Activated B cell treated with CpG ODN at 0.5 μM for 24 hours (primary cell): ENCODE results near the gene NRROS. TPM values are rescaled to one million over a fixed set of nuclear protein-coding genes. Genes with fewer than 3 reads are reported as not detected.
"Not testable (repeated sequence)": the region's sequence is repeated elsewhere in the genome, so short reads cannot be mapped to it uniquely, and the experiment has no call there.

ENCODE experiments used
- ATAC-seq: fragments of 200-7000 bp; cut with Tn5 transposase; one replicate; pipeline ENCODE4 v1.10.0; 2021; ENCODE audit warnings: low read depth, mild to moderate bottlenecking, moderate library complexity
- CTCF ChIA-PET: fragments of 350-600 bp; sonication (Branson Sonifier 250); formaldehyde crosslinking; loops from one replicate; lab custom pipeline; 2021; ENCODE audit warnings: antibody characterized with exemption; lab: Charles Lee
- POLR2A ChIA-PET: fragments of 350-600 bp; sonication (Branson Sonifier 250); formaldehyde crosslinking; loops from one replicate; lab custom pipeline; 2021; ENCODE audit warnings: antibody characterized with exemption; lab: Charles Lee
- DNase-seq: peaks from one replicate; pipeline ENCODE4 v3.0.0; 2022
- H3K27ac Mint-ChIP-seq: one replicate; pipeline ENCODE4 v1.8.0; 2020; ENCODE audit warnings: mixed read lengths
- H3K27me3 Mint-ChIP-seq: one replicate; pipeline ENCODE4 v1.8.0; 2021; ENCODE audit warnings: mixed read lengths
- H3K36me3 Mint-ChIP-seq: one replicate; pipeline ENCODE4 v1.8.0; 2021; ENCODE audit warnings: low read depth, mixed read lengths
- H3K4me1 Mint-ChIP-seq: one replicate; pipeline ENCODE4 v1.8.0; 2021; ENCODE audit warnings: mixed read lengths
- H3K4me3 Mint-ChIP-seq: one replicate; pipeline ENCODE4 v1.8.0; 2020; ENCODE audit warnings: mild to moderate bottlenecking, mixed read lengths
- H3K9me3 Mint-ChIP-seq: one replicate; pipeline ENCODE4 v1.8.0; 2020; ENCODE audit warnings: mixed read lengths
- intact Hi-C: fragments of 100-400 bp; cut with micrococcal nuclease; formaldehyde crosslinking; loops from one replicate; pipeline ENCODE4 v1.15.1; 2024
- total RNA-seq: library from RNA; stranded (reverse); gene quantifications from 2 replicates; pipeline ENCODE4 v1.2.3, GENCODE V29; 2022
- TF ChIP-seq, protein P1 (sequence below): fragments of 200-600 bp; IDR thresholded peaks from one replicate; pipeline ENCODE4 v1.8.0; 2022; ENCODE audit warnings: antibody characterized with exemption, mild to moderate bottlenecking

The NRROS gene
- total RNA-seq, 1 donor from 2014 or later: 92.4 TPM

DNA sequence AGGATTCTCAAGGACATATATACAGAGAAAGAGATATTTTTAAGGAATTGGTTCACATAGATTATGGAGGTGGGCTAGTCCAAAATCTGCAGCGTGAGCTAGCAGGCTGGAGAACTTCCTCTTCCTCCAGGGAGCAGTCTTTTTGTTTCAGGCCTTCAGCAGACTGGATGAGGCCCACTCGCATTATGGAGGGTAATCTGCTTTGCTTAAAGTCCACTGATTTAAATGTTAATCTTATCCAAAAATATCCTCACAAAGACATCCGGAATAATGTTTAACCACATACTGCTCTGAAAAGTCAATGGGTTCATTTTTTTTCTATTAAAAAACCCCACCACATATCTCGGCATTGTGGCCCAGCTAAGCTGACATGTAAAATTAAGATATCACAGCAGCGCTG lies 22.2 kb upstream of the NRROS start:
- ChIA-PET POLR2A (interaction anchor here (0.6 to 1.6 kb wide), 6 partner anchors 11 to 1843 kb away, joined by 3 to 6 read pairs (median 4); partner anchors contain the start of gene NRROS), CTCF (no interaction called here)
- intact Hi-C loops: no loop called here
- H3K9me3 Mint-ChIP-seq: no peaks in the 10 kb centered on the region
- H3K27me3 Mint-ChIP-seq: no peaks in the 10 kb centered on the region
- no peak overlapping the region for H3K4me3 Mint-ChIP-seq
- ATAC-seq (no peak), DNase-seq (no peak)
- no peak overlapping the region for H3K27ac Mint-ChIP-seq
- TF ChIP-seq, protein P1, sequence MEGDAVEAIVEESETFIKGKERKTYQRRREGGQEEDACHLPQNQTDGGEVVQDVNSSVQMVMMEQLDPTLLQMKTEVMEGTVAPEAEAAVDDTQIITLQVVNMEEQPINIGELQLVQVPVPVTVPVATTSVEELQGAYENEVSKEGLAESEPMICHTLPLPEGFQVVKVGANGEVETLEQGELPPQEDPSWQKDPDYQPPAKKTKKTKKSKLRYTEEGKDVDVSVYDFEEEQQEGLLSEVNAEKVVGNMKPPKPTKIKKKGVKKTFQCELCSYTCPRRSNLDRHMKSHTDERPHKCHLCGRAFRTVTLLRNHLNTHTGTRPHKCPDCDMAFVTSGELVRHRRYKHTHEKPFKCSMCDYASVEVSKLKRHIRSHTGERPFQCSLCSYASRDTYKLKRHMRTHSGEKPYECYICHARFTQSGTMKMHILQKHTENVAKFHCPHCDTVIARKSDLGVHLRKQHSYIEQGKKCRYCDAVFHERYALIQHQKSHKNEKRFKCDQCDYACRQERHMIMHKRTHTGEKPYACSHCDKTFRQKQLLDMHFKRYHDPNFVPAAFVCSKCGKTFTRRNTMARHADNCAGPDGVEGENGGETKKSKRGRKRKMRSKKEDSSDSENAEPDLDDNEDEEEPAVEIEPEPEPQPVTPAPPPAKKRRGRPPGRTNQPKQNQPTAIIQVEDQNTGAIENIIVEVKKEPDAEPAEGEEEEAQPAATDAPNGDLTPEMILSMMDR: no peak
- peaks cover 9% of the 10 kb centered on the region for H3K4me1 Mint-ChIP-seq
- H3K36me3 Mint-ChIP-seq: no peaks in the 10 kb centered on the region

DNA sequence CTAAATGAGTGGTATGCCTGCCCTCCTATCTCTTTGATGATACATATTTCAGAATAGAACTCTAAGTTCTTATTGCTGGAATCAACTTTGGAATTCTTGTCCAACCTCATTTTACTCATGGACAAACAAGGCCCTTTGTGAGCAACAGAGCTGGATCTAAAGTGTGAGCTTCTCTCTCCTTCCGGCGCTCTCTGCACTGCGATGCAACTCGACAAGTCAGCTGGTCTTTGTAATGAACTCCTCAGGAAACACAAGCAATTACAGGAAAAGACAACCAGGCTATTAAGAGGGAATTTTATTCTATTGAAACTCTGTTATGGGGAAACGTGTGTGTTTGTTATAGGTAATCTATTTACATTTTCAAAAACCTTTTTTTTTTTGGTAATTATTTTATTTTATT lies 20.3 kb upstream of the NRROS start:
- H3K9me3 Mint-ChIP-seq: no peaks in the 10 kb centered on the region
- no peaks in the 10 kb centered on the region for H3K27me3 Mint-ChIP-seq
- DNase-seq: no peak
- CTCF ChIA-PET: no interaction called here
- intact Hi-C loops: no loop called here
- TF ChIP-seq, protein P1: no peak
- ATAC-seq: no peak
- H3K27ac Mint-ChIP-seq: no peak overlapping the region
- H3K4me3 Mint-ChIP-seq: no peak overlapping the region
- no peaks in the 10 kb centered on the region for H3K36me3 Mint-ChIP-seq
- H3K4me1 Mint-ChIP-seq: peaks cover 10% of the 10 kb centered on the region
- POLR2A ChIA-PET: interaction anchor here (0.7 to 2.6 kb wide), 2 partner anchors 20 to 342 kb away, joined by 3 to 7 read pairs; partner anchors contain the start of gene NRROS

DNA sequence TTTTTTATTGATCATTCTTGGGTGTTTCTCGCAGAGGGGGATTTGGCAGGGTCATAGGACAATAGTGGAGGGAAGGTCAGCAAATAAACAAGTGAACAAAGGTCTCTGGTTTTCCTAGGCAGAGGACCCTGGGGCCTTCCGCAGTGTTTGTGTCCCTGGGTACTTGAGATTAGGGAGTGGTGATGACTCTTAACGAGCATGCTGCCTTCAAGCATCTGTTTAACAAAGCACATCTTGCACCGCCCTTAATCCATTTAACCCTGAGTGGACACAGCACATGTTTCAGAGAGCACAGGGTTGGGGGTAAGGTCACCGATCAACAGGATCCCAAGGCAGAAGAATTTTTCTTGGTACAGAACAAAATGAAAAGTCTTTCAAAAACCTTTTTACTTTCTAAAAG lies 19.9 kb upstream of the NRROS start:
- CTCF ChIA-PET, H3K9me3 Mint-ChIP-seq, intact Hi-C loops, H3K4me3 Mint-ChIP-seq, H3K27ac Mint-ChIP-seq, ATAC-seq, DNase-seq, H3K36me3 Mint-ChIP-seq, H3K27me3 Mint-ChIP-seq: not testable (repeated sequence)
- H3K4me1 Mint-ChIP-seq: peaks cover 14% of the 10 kb centered on the region
- POLR2A ChIA-PET: interaction anchor here (0.7 to 2.6 kb wide), 2 partner anchors 20 to 341 kb away, joined by 3 to 7 read pairs; partner anchors contain the start of gene NRROS

DNA sequence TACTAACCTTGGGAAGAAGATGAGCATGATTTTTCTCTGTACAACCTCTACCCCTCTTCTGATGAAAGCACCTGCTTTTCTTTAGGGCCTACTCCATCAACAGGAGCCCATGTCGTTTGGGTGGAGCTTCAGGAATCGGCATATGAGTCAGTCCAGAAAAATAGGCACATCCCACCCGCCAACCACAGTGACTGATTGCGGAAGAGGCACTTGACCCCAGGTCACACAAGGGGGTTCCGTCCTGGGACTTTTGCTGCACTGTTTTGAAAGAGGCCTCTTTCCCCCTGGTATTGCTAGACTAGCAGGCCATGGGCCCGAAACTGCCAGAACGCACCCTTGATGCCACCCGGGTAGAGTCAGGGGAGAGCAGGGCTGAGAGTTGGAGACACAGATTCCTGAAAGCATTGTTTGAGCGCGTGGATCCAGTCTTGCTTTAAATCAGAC lies 19.3 kb upstream of the NRROS start:
- Mint-ChIP-seq H3K9me3 (no peaks in the 10 kb centered on the region), H3K27me3 (no peaks in the 10 kb centered on the region), H3K27ac (no peak overlapping the region), H3K4me3 (no peak overlapping the region), H3K36me3 (no peaks in the 10 kb centered on the region), H3K4me1 (peaks cover 20% of the 10 kb centered on the region)
- ChIA-PET CTCF (no interaction called here), POLR2A (interaction anchor here (2.6 kb wide), 1 partner anchor 19 kb away, joined by 7 read pairs; the partner anchor contains the start of gene NRROS)
- TF ChIP-seq, protein P1: no peak
- intact Hi-C loops: no loop called here
- ATAC-seq (no peak), DNase-seq (no peak)

DNA sequence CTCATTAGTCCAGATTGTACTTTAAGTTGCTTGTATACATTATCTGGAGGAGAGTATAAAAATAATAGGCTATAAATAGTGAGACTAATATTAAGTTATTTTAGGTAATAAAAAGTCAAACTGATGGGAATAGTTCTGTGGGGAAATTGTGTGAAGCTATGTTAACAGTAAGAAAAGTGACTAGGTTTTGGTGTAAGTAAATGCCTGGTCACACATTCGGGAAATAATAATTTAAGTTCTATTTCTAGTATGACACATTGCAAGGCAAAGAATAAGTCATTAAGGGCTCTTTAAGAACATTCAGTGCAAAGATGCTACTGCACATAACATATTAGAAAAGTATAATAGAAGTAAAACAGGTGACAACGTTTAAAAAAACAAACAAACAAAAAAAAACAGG lies 18.8 kb upstream of the NRROS start:
- Mint-ChIP-seq H3K4me3 (no peak overlapping the region), H3K9me3 (no peaks in the 10 kb centered on the region), H3K36me3 (no peaks in the 10 kb centered on the region), H3K4me1 (peaks cover 23% of the 10 kb centered on the region), H3K27me3 (no peaks in the 10 kb centered on the region), H3K27ac (no peak overlapping the region)
- DNase-seq (no peak), ATAC-seq (no peak)
- CTCF ChIA-PET: no interaction called here
- TF ChIP-seq, protein P1: no peak
- POLR2A ChIA-PET: interaction anchor here (1.4 to 2.6 kb wide), 2 partner anchors 19 to 50 kb away, joined by 3 to 7 read pairs; partner anchors contain the start of gene NRROS
- intact Hi-C loops: no loop called here
